Glutamatergic neuron (in vitro differentiated cells): ENCODE results near the gene CREB3. TPM values are rescaled to one million over a fixed set of nuclear protein-coding genes. Genes with fewer than 3 reads are reported as not detected.

Experiments used
- DNase-seq: peaks from one replicate; pipeline ENCODE4 v3.0.0; 2022
- H3K27ac Mint-ChIP-seq: one replicate; pipeline ENCODE4 v1.8.0; 2020; ENCODE audit warnings: mild to moderate bottlenecking, mixed read lengths, inconsistent platforms; ENCODE audit not compliant: unreplicated experiment
- H3K27me3 Mint-ChIP-seq: one replicate; pipeline ENCODE4 v1.8.0; 2020; ENCODE audit warnings: mild to moderate bottlenecking, moderate library complexity, mixed read lengths, inconsistent platforms; ENCODE audit not compliant: unreplicated experiment
- H3K36me3 Mint-ChIP-seq: one replicate; pipeline ENCODE4 v1.8.0; 2020; ENCODE audit warnings: mild to moderate bottlenecking, mixed read lengths, inconsistent platforms; ENCODE audit not compliant: unreplicated experiment
- H3K4me1 Mint-ChIP-seq: one replicate; pipeline ENCODE4 v1.8.0; 2020; ENCODE audit warnings: mild to moderate bottlenecking, low read depth, mixed read lengths, inconsistent platforms; ENCODE audit not compliant: unreplicated experiment
- H3K4me3 Mint-ChIP-seq: one replicate; pipeline ENCODE4 v1.8.0; 2020; ENCODE audit warnings: mild to moderate bottlenecking, mixed read lengths, inconsistent platforms; ENCODE audit not compliant: unreplicated experiment
- H3K9me3 Mint-ChIP-seq: one replicate; pipeline ENCODE4 v1.8.0; 2020; ENCODE audit warnings: mild to moderate bottlenecking, moderate library complexity, mixed read lengths, inconsistent platforms; ENCODE audit not compliant: unreplicated experiment
- CTCF ChIP-seq: fragments of 200-600 bp; sonication (generic); IDR thresholded peaks from one replicate; pipeline ENCODE4 v1.5.0; 2021; ENCODE audit not compliant: partially characterized antibody, unreplicated experiment
- total RNA-seq: library from RNA; stranded (reverse); fragmentation: NEBNext Ultra II Directional; extraction: Animal tissue kit (Norgen Biotek cat#: 25700); gene quantifications from one replicate; pipeline ENCODE4 v1.2.1, GENCODE V29; 2021; ENCODE audit not compliant: unreplicated experiment

CREB3 gene
- total RNA-seq, 1 donor from 2014 or later, result 32.0 TPM

GRCh38 chr9:35725362-35725761, 7.1 kb upstream of the CREB3 start:
- Mint-ChIP-seq H3K9me3 (no peaks in the 10 kb centered on the region), H3K27ac (no peak overlapping the region), H3K27me3 (peaks cover 2% of the 10 kb centered on the region), H3K4me1 (no peaks in the 10 kb centered on the region), H3K36me3 (no peaks in the 10 kb centered on the region), H3K4me3 (no peak overlapping the region)
- DNase-seq, result no peak
- TF ChIP-seq CTCF, result no peak

- H3K27ac Mint-ChIP-seq, result no peak overlapping the region
- no peak for DNase-seq
- peaks cover 4% of the 10 kb centered on the region for H3K27me3 Mint-ChIP-seq
Measured at GRCh38 chr9:35726931-35727330, 5.5 kb upstream of the CREB3 start.

GRCh38 chr9:35727676-35728040, 4.8 kb upstream of the CREB3 start:
- no peak for DNase-seq
- H3K9me3 Mint-ChIP-seq, result no peaks in the 10 kb centered on the region
- no peak for TF ChIP-seq CTCF
- H3K36me3 Mint-ChIP-seq, result no peaks in the 10 kb centered on the region
- H3K4me1 Mint-ChIP-seq, result peaks cover 4% of the 10 kb centered on the region
- no peak overlapping the region for H3K27ac Mint-ChIP-seq
- H3K27me3 Mint-ChIP-seq, result peaks cover 2% of the 10 kb centered on the region
- no peak overlapping the region for H3K4me3 Mint-ChIP-seq

More at GRCh38 chr9:35726931-35727330, 5.5 kb upstream of the CREB3 start:
- Mint-ChIP-seq H3K9me3 (no peaks in the 10 kb centered on the region), H3K4me3 (no peak overlapping the region), H3K4me1 (peaks cover 4% of the 10 kb centered on the region), H3K36me3 (no peaks in the 10 kb centered on the region)
- TF ChIP-seq CTCF, result no peak

GRCh38 chr9:35728041-35728971, 4.2 kb upstream of the CREB3 start:
- no peak for DNase-seq
- Mint-ChIP-seq H3K27me3 (peaks cover 2% of the 10 kb centered on the region), H3K9me3 (no peaks in the 10 kb centered on the region), H3K4me1 (peaks cover 7% of the 10 kb centered on the region), H3K27ac (no peak overlapping the region), H3K4me3 (no peak overlapping the region), H3K36me3 (no peaks in the 10 kb centered on the region)
- TF ChIP-seq CTCF, result no peak

GRCh38 chr9:35729101-35729500, 3.4 kb upstream of the CREB3 start:
- H3K9me3 Mint-ChIP-seq, result no peaks in the 10 kb centered on the region
- H3K27me3 Mint-ChIP-seq, result peaks cover 2% of the 10 kb centered on the region
- no peak for TF ChIP-seq CTCF
- H3K4me1 Mint-ChIP-seq, result peaks cover 7% of the 10 kb centered on the region
- H3K4me3 Mint-ChIP-seq, result no peak overlapping the region
- DNase-seq, result no peak
- H3K27ac Mint-ChIP-seq, result no peak overlapping the region
- no peaks in the 10 kb centered on the region for H3K36me3 Mint-ChIP-seq
